ENCODE results near the gene OXNAD1.

The OXNAD1 gene

GRCh38 chr3:16258177-16258576 lies 6.8 kb upstream of the OXNAD1 start:
- no peak for DNase-seq (ENCODE audit: low read depth)
- no peak overlapping the region for H3K4me3 ChIP-seq (ENCODE audit: low read length)
- TF ChIP-seq, protein P1, sequence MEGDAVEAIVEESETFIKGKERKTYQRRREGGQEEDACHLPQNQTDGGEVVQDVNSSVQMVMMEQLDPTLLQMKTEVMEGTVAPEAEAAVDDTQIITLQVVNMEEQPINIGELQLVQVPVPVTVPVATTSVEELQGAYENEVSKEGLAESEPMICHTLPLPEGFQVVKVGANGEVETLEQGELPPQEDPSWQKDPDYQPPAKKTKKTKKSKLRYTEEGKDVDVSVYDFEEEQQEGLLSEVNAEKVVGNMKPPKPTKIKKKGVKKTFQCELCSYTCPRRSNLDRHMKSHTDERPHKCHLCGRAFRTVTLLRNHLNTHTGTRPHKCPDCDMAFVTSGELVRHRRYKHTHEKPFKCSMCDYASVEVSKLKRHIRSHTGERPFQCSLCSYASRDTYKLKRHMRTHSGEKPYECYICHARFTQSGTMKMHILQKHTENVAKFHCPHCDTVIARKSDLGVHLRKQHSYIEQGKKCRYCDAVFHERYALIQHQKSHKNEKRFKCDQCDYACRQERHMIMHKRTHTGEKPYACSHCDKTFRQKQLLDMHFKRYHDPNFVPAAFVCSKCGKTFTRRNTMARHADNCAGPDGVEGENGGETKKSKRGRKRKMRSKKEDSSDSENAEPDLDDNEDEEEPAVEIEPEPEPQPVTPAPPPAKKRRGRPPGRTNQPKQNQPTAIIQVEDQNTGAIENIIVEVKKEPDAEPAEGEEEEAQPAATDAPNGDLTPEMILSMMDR (conservative IDR thresholded peaks at IDR 0.05; ENCODE audit: low read length), result no peak

DNA sequence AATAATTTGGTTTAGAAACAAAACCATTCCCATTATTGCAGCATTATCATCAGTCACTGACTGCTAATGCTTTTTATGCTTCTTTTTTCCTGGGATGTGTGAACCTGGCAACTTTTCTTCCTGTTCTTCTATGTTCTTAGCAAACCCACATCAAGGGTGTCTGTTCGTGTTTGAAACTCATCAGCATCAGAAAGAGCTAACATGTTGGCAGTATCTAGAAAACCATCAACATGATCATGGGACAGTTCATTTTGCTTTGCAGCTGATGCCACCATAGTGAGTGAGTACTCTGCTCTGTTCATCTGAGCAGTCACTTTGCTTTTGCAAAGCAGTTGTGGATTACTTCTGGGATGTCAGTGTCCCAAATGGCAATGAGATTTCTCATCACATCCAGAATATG lies 6.1 kb upstream of the OXNAD1 start:
- H3K4me3 ChIP-seq (ENCODE audit: low read length), result no peak overlapping the region
- DNase-seq (ENCODE audit: low read depth), result no peak
- TF ChIP-seq, protein P1 (conservative IDR thresholded peaks at IDR 0.05; ENCODE audit: low read length), result no peak

DNA sequence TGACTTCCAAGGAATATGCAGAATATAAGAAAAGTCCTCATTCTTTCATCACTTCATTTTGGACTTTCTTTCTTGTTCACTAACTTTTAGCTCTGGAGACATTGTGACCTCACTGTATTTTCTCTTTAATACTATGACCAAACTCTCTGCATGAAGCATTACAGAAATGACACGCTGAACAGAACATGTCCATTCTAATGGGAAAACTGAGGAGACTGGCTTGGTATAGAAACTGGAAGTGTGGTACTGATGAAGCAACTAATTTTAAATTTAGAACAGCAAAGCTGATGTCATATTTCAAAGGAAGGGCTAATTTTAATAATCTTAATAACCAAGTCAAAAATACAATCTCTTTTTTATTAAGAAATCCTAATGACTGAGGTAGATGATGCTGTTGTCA lies 5.0 kb upstream of the OXNAD1 start:
- H3K4me3 ChIP-seq (ENCODE audit: low read length), result no peak overlapping the region
- no peak for DNase-seq (ENCODE audit: low read depth)
- TF ChIP-seq, protein P1 (conservative IDR thresholded peaks at IDR 0.05; ENCODE audit: low read length), result no peak

GRCh38 chr3:16262174-16262573 lies 2.8 kb upstream of the OXNAD1 start:
- TF ChIP-seq, protein P1 (conservative IDR thresholded peaks at IDR 0.05; ENCODE audit: low read length), result no peak
- H3K4me3 ChIP-seq (ENCODE audit: low read length), result no peak overlapping the region
- no peak for DNase-seq (ENCODE audit: low read depth)

DNA sequence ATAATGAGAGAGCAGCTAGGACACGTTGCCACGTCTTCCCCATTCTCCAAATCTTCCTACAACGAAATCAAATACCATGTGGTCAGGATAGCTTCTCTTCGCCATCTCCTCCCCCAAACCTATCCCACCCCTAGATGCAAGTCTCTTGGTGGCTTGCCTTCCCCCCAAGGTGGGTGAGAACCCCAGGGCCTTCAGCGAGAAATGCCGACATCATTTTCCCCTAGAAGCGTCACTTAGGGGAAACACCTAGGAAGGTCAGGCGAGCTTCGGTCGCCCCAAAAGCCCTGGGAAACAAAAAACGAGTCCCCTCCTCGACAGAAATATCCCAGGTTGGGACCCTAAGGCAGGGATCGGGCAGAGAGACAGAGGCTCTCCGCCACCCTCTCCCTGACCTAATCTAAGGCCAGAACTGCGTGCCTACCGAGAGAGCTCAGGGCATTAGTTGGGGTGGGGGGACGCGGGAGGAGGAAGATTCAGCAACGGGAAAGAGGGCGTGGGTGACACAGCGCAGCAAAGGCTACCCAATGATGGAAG lies 771 bp upstream of the OXNAD1 start:
- TF ChIP-seq, protein P1 (conservative IDR thresholded peaks at IDR 0.05; ENCODE audit: low read length), result no peak
- no peak for DNase-seq (ENCODE audit: low read depth)
- peak overlapping the region; percentile 93 for H3K4me3 ChIP-seq (ENCODE audit: low read length)

DNA sequence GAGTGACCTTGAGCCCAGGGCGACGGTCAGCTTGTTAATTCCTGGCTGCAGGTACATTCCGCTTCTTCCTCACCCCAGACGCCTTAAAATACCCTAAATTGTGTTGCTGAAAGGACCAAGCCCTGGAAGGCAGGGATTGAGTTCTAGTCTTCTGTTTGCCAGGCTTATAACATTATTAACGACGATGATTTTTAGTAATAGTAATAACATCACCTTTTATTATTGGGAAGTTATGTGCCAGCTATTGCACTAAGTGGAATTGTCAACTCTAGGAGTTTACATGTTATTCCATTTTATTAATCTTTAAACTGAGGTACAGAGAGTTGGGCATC lies 409 bp downstream of the OXNAD1 start:
- no peak for DNase-seq (ENCODE audit: low read depth)
- TF ChIP-seq, protein P1 (conservative IDR thresholded peaks at IDR 0.05; ENCODE audit: low read length), result no peak
- peak overlapping the region; percentile 95 for H3K4me3 ChIP-seq (ENCODE audit: low read length)

- TF ChIP-seq, protein P1 (conservative IDR thresholded peaks at IDR 0.05; ENCODE audit: low read length), result no peak
Measured at GRCh38 chr3:16266714-16267113, 1.7 kb downstream of the OXNAD1 start.

More at GRCh38 chr3:16266714-16267113, 1.7 kb downstream of the OXNAD1 start:
- no peak for DNase-seq (ENCODE audit: low read depth)
- H3K4me3 ChIP-seq (ENCODE audit: low read length), result no peak overlapping the region

Measured in AG10803 (cell line).